ENCODE data around the gene UBL4A. TPM values are rescaled to one million over a fixed set of nuclear protein-coding genes. Genes with fewer than 3 reads are reported as not detected.

UBL4A gene
- total and polyA plus RNA-seq, 5 donors: 43.6 to 62.1 (median 60.0) TPM

GRCh38 chrX:154445776-154446175 lies 40.6 kb downstream of the UBL4A start:
- 95% methylated on average over 16 of the region's 16 CpGs for WGBS
- Histone ChIP-seq H3K9me3 (ENCODE audit: control insufficient read depth, low read length) (no peaks in the 10 kb centered on the region), H3K4me1 (ENCODE audit: control insufficient read depth, insufficient read depth, low read length) (peaks cover 7% of the 10 kb centered on the region), H3K4me3 (ENCODE audit: low read length) (no peak overlapping the region), H3K27me3 (ENCODE audit: control insufficient read depth, insufficient read depth) (no peaks in the 10 kb centered on the region), H3K27ac (ENCODE audit: low read length) (no peak overlapping the region)
- peak in 1 of 3 donors; percentile 44 for DNase-seq
- no peak for ATAC-seq
- intact Hi-C loops (cut with DNase I): no loop called here

GRCh38 chrX:154444755-154445246 lies 41.6 kb downstream of the UBL4A start:
- WGBS: 44% methylated on average over 13 of the region's 13 CpGs
- H3K27me3 ChIP-seq (ENCODE audit: control insufficient read depth, insufficient read depth): no peaks in the 10 kb centered on the region
- H3K4me3 ChIP-seq (ENCODE audit: low read length): peak overlapping the region; percentile 60
- DNase-seq: peak in 1 of 3 donors; percentile 38
- no peaks in the 10 kb centered on the region for H3K9me3 ChIP-seq (ENCODE audit: control insufficient read depth, low read length)
- peaks cover 7% of the 10 kb centered on the region for H3K4me1 ChIP-seq (ENCODE audit: control insufficient read depth, insufficient read depth, low read length)
- intact Hi-C loops (cut with DNase I): no loop called here
- no peak for ATAC-seq
- no peak overlapping the region for H3K27ac ChIP-seq (ENCODE audit: low read length)

DNA sequence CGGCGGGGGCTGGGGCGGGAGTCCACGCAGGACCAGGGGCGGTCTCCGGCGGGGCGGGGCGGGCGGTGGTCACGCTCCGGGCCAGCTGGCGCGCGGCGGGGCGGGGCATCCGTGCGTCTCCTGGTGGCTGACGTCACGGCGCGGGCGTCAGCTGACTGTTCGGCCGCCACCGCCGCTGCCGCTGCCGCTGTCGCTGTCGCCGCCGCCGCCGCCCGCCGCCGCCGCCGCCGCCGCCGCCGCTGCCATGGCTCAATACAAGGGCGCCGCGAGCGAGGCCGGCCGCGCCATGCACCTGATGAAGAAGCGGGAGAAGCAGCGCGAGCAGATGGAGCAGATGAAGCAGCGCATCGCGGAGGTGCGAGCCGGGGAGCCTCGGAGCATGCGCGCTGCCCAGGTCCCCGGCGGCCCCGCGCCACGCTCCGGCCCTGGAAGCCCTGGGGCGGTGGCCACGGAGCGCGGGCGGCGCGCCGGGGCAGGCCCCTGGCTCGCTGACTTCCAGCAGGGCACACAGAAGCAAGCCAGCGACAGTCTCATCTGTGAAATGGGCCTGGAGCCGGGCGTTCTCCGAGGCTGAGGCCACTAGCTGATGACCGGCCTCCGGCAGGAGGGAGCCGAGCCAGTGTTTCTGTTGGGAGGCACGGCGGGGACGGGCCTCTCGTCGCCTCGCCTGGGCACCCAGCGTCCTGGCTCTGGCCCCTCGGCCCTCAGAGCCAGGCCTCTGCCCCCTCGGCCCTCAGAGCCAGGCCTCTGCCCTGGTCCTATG lies 42.2 kb downstream of the UBL4A start, which contains the start of gene FAM50A:
Gene FAM50A (plus strand): TSS at position 150 of the 763 bp plus-strand sequence. CDS start 95 bp downstream, at position 245.
- intact Hi-C loops (cut with DNase I): no loop called here
- H3K4me1 ChIP-seq (ENCODE audit: control insufficient read depth, insufficient read depth, low read length): peaks cover 7% of the 10 kb centered on the region
- ATAC-seq (peak; percentile 84 to 85), DNase-seq (peak; percentile 85 to 95 (median 93))
- 2% methylated on average over 92 of the region's 94 CpGs for WGBS
- H3K27ac ChIP-seq (ENCODE audit: low read length): peak within 1 kb of the TSS; percentile 95
- H3K4me3 ChIP-seq (ENCODE audit: low read length): peak within 1 kb of the TSS; percentile 60
- H3K27me3 ChIP-seq (ENCODE audit: control insufficient read depth, insufficient read depth): no peaks in the 10 kb centered on the region
- no peaks in the 10 kb centered on the region for H3K9me3 ChIP-seq (ENCODE audit: control insufficient read depth, low read length)

GRCh38 chrX:154443479-154443910 lies 42.9 kb downstream of the UBL4A start:
- intact Hi-C loops (cut with DNase I): no loop called here
- peak; percentile 4 to 27 for ATAC-seq
- H3K4me3 ChIP-seq (ENCODE audit: low read length): peak overlapping the region; percentile 60

GRCh38 chrX:154441984-154442707 lies 44.3 kb downstream of the UBL4A start:
- 85% methylated on average over 21 of the region's 21 CpGs for WGBS
- no peak for DNase-seq
- H3K4me3 ChIP-seq (ENCODE audit: low read length): no peak overlapping the region
- no peaks in the 10 kb centered on the region for H3K27me3 ChIP-seq (ENCODE audit: control insufficient read depth, insufficient read depth)
- intact Hi-C loops (cut with DNase I): no loop called here
- no peak overlapping the region for H3K27ac ChIP-seq (ENCODE audit: low read length)
- no peak for ATAC-seq
- peaks cover 9% of the 10 kb centered on the region for H3K4me1 ChIP-seq (ENCODE audit: control insufficient read depth, insufficient read depth, low read length)
- no peaks in the 10 kb centered on the region for H3K9me3 ChIP-seq (ENCODE audit: control insufficient read depth, low read length)

More at GRCh38 chrX:154443479-154443910, 42.9 kb downstream of the UBL4A start:
- H3K27ac ChIP-seq (ENCODE audit: low read length): peak overlapping the region; percentile 95
- H3K9me3 ChIP-seq (ENCODE audit: control insufficient read depth, low read length): no peaks in the 10 kb centered on the region
- DNase-seq: no peak
- peaks cover 7% of the 10 kb centered on the region for H3K4me1 ChIP-seq (ENCODE audit: control insufficient read depth, insufficient read depth, low read length)
- WGBS: 6% methylated on average over 10 of the region's 10 CpGs
- H3K27me3 ChIP-seq (ENCODE audit: control insufficient read depth, insufficient read depth): no peaks in the 10 kb centered on the region

- Histone ChIP-seq H3K27ac (ENCODE audit: low read length) (no peak overlapping the region), H3K4me1 (ENCODE audit: control insufficient read depth, insufficient read depth, low read length) (peaks cover 9% of the 10 kb centered on the region), H3K4me3 (ENCODE audit: low read length) (no peak overlapping the region), H3K9me3 (ENCODE audit: control insufficient read depth, low read length) (no peaks in the 10 kb centered on the region), H3K27me3 (ENCODE audit: control insufficient read depth, insufficient read depth) (no peaks in the 10 kb centered on the region)
- DNase-seq: no peak
- WGBS: 85% methylated on average over 11 of the region's 11 CpGs
- ATAC-seq: no peak
- intact Hi-C loops (cut with DNase I): no loop called here
Measured at GRCh38 chrX:154441564-154441963, 44.9 kb downstream of the UBL4A start.

GRCh38 chrX:154440623-154441357 lies 45.6 kb downstream of the UBL4A start:
- ATAC-seq (no peak), DNase-seq (no peak)
- Histone ChIP-seq H3K4me3 (ENCODE audit: low read length) (no peak overlapping the region), H3K4me1 (ENCODE audit: control insufficient read depth, insufficient read depth, low read length) (peaks cover 9% of the 10 kb centered on the region), H3K9me3 (ENCODE audit: control insufficient read depth, low read length) (no peaks in the 10 kb centered on the region), H3K27ac (ENCODE audit: low read length) (no peak overlapping the region), H3K27me3 (ENCODE audit: control insufficient read depth, insufficient read depth) (no peaks in the 10 kb centered on the region)
- 81% methylated on average over 17 of the region's 17 CpGs for WGBS
- intact Hi-C loops (cut with DNase I): no loop called here

DNA sequence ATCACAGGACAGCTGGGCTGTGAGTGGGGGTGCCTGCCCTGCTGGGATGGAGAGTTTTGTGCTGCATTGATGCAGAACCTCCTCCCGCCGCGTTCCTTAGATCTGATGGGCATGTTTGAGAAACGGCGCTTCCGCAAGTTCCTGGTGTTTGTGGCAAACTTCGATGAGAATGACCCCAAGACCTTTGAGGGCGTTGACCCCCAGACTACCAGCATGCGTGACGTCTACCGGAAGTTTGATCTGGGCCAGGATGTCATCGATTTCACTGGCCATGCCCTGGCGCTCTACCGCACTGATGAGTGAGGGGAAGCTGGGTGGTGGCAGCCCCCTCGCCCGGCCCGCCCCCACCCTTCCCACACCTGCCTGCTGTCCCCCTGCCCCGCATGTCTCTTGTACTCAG lies 46.6 kb downstream of the UBL4A start:
- ATAC-seq (no peak), DNase-seq (no peak)
- H3K27me3 ChIP-seq (ENCODE audit: control insufficient read depth, insufficient read depth): no peaks in the 10 kb centered on the region
- intact Hi-C loops (cut with DNase I): no loop called here
- no peak overlapping the region for H3K27ac ChIP-seq (ENCODE audit: low read length)
- WGBS: 84% methylated on average over 18 of the region's 18 CpGs
- H3K9me3 ChIP-seq (ENCODE audit: control insufficient read depth, low read length): no peaks in the 10 kb centered on the region
- H3K4me3 ChIP-seq (ENCODE audit: low read length): no peak overlapping the region
- peaks cover 3% of the 10 kb centered on the region for H3K4me1 ChIP-seq (ENCODE audit: control insufficient read depth, insufficient read depth, low read length)

- WGBS: 26% methylated on average over 28 of the region's 28 CpGs
- no peak for ATAC-seq
- H3K27ac ChIP-seq (ENCODE audit: low read length): no peak overlapping the region
- H3K4me3 ChIP-seq (ENCODE audit: low read length): peak overlapping the region; percentile 79
- DNase-seq: no peak
- peaks cover 1% of the 10 kb centered on the region for H3K4me1 ChIP-seq (ENCODE audit: control insufficient read depth, insufficient read depth, low read length)
- H3K27me3 ChIP-seq (ENCODE audit: control insufficient read depth, insufficient read depth): no peaks in the 10 kb centered on the region
- intact Hi-C loops (cut with DNase I): no loop called here
- no peaks in the 10 kb centered on the region for H3K9me3 ChIP-seq (ENCODE audit: control insufficient read depth, low read length)
Measured at GRCh38 chrX:154437971-154438893, 48.2 kb downstream of the UBL4A start.

Data from right cardiac atrium (tissue), 5 donors.